Heart left ventricle (tissue), 16 donors: ENCODE data around the gene CLN6. TPM values are rescaled to one million over a fixed set of nuclear protein-coding genes. Genes with fewer than 3 reads are reported as not detected.

ENCODE experiments used
- ATAC-seq, 4 donors: fragments of 200-7000 bp; cut with Tn5 transposase; one replicate each; pipeline ENCODE4 v1.9.1; 2020 to 2022; ENCODE audit warnings: moderate library complexity in 4 of 4, mild to moderate bottlenecking in 3 of 4, moderate number of reproducible peaks in 1 of 4
- DNase-seq, 5 donors: peaks; one replicate each; pipeline ENCODE4 v3.0.0-alpha.2; 2020
- H3K27ac ChIP-seq, 12 donors: fragments of 200-600 bp; sonication (generic) in 4 of 12; one replicate each; pipeline versions ENCODE4 v1.5.0 to v1.8.0; 2016 to 2022; ENCODE audit warnings: mild to moderate bottlenecking in 2 of 12
- H3K27me3 ChIP-seq, 9 donors: fragments of 200-600 bp; sonication (generic) in 2 of 9; one replicate each; pipeline versions ENCODE4 v1.5.1 to v1.8.0; 2016 to 2022; ENCODE audit warnings: mild to moderate bottlenecking in 3 of 9
- H3K36me3 ChIP-seq, 9 donors: fragments of 200-600 bp; sonication (generic) in 2 of 9; one replicate each; pipeline versions ENCODE4 v1.5.0 to v1.8.0; 2018 to 2022; ENCODE audit warnings: mild to moderate bottlenecking in 2 of 9
- H3K4me1 ChIP-seq, 12 donors: fragments of 200-600 bp; sonication (generic) in 4 of 12; one replicate each; pipeline versions ENCODE4 v1.5.0 to v1.8.0; 2016 to 2022; ENCODE audit warnings: mild to moderate bottlenecking in 3 of 12
- H3K4me3 ChIP-seq, 12 donors: fragments of 200-600 bp; sonication (generic) in 4 of 12; one replicate each; pipeline versions ENCODE4 v1.5.0 to v1.8.0; 2017 to 2022; ENCODE audit warnings: mild to moderate bottlenecking in 9 of 12, moderate library complexity in 4 of 12
- H3K9me3 ChIP-seq, 12 donors: fragments of 200-600 bp; sonication (generic) in 4 of 12; one replicate each; pipeline versions ENCODE4 v1.5.0 to v1.8.0; 2016 to 2022; ENCODE audit warnings: mild to moderate bottlenecking in 1 of 12
- CTCF ChIP-seq, 12 donors: fragments of 200-600 bp; sonication (generic) in 4 of 12; IDR thresholded peaks; one replicate each; pipeline versions ENCODE4 v1.5.0 to v1.8.0; 2018 to 2022; ENCODE audit warnings: antibody characterized with exemption in 12 of 12, mild to moderate bottlenecking in 5 of 12
- POLR2A ChIP-seq, 2 donors: fragments of 450-650 bp; IDR thresholded peaks; one replicate each; pipeline ENCODE4 v1.6.1; 2017; ENCODE audit warnings: antibody characterized with exemption in 2 of 2, mild to moderate bottlenecking in 2 of 2, moderate library complexity in 2 of 2
- WGBS, 4 donors: extraction: QIAGEN DNeasy Blood & Tissue Kit in 2 of 4; methylation state at CpG; one replicate each; pipeline versions ENCODE4 v1.1.5 to v1.1.7; 2013 to 2018; 5-methylcytosine and 5-hydroxymethylcytosine counted together
- intact Hi-C, 10 donors: fragments of 100-400 bp; cut with DNase I; formaldehyde crosslinking; loops; one replicate each; pipeline versions ENCODE4 v1.11.1 to v1.14.2; 2022
- polyA plus RNA-seq, 2 donors: library from polyadenylated mRNA; stranded (reverse); fragments of 200-250 nt; gene quantifications; one replicate each; pipeline ENCODE4 v1.2.3, GENCODE V29; 2013
- total RNA-seq, 9 donors: library from RNA; depleted of rRNA in 2 of 9; stranded (reverse); fragments of >200 nt in 2 of 9; fragmentation: NEBNext Ultra II Directional in 3 of 9; extraction: Animal tissue kit (Norgen Biotek cat#: 25700) in 3 of 9; gene quantifications; one replicate each; pipeline versions ENCODE4 v1.1.0 to v1.2.4, GENCODE V29; 2016 to 2023
- donor health status: ischemic (EF 13 %, LVEDD 7.1; RV severe dilation, severe dysfunction).
- donor health status: healthy with polysubstance abuse.
- donor health status: DM: no; HTN: yes; CAD: no.
- donor health status: DM: no; HTN: no; CAD: no.
- donor health status: ischemic (EF 25% LVEDD 6.9; RV normal size, moderate dysfunction).
- donor health status: ischemic (EF 25% LVEDD 5.7; RV mildly dilated, moderate dysfunction).
- donor health status: healthy.
- donor health status: DM: yes; HTN: yes; CAD: no.
- donor health status: ischemic (EF 35%, LVEDD 5.7; RV mildly dilated, moderate dysfunction).
- donor health status: nonischemic (EF 11% LVEDD 7.7; RV severe dilation, severe dysfunction).
- donor health status: DM: yes; HTN: yes; CAD: no.
- donor health status: PGD.
- donor health status: ischemic (EF 29% LVEDD 5.4; RV normal size, mild dysfunction).
- donor health status: nonischemic (EF 23%, LVEDD 6.1; RV moderate dilation, normal function).

Gene CLN6
- total and polyA plus RNA-seq, 11 donors = 5.6 to 24.1 (median 8.9) TPM

- 95 to 98% (median 96%) methylated on average over 11 to 14 of the region's 14 CpGs for WGBS, 4 donors
- ATAC-seq (no peak), DNase-seq (peak in 3 of 5 donors; percentile 12 to 22 (median 14))
- Histone ChIP-seq H3K27ac (no peak overlapping the region), H3K4me3 (no peak overlapping the region), H3K27me3 (no peaks in the 10 kb centered on the region), H3K36me3 (peaks cover 0 to 9% (median 0%) of the 10 kb centered on the region in 9 donors), H3K9me3 (no peaks in the 10 kb centered on the region), H3K4me1 (peaks cover 0 to 52% (median 7%) of the 10 kb centered on the region in 12 donors)
- TF ChIP-seq CTCF (IDR thresholded peaks at IDR 0.05) = no peak
- intact Hi-C loops = loop anchor here in 7 of 10 donors (2.0 to 5.0 kb wide), 2 partner anchors 349 kb away; no protein-coding TSS in a partner anchor
These were observed 17.7 kb downstream of the CLN6 start for GRCh38 chr15:68211656-68212320.

DNA sequence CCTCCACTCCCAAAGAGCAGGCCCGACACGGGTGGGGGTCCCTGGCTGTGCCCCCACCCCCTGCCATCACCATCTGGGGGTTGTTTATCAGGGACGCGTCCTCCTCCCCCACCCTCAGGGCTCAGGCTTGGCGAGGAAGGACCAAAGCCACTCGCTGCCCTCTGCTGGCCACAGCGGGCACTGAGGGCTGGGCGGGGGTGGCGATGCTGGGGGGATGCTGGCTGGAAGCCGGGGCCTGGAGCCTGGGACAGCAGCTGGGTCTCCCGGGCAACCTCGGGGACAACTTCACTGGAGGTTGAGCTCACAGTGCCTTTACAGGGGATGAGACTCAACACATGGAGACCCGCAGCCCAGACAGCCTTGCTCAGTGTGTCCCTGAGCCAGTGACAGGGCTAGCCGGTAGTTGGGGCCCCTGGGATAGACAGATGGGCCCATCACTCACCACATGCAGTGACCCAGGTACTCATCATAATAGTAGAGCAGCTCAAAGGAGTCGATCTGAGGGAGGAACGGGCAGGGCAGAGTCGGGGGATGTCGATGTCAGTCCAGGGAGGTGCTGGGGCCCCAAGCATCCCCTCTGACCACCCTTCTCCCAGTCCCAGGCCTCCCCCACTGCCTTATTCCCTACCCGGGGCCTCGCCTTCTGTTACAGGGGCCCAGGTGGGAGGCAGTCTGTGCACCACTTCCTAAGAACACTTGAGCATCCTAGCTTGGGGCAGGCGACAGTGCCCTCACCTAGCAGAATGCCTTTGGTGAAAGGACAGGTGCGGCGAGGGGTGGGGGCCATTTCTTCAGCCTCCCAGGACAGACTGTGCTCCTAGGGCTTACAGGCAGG lies 18.5 kb downstream of the CLN6 start:
- Histone ChIP-seq H3K4me1 (peaks cover 0 to 52% (median 9%) of the 10 kb centered on the region in 12 donors), H3K27ac (no peak overlapping the region), H3K27me3 (no peaks in the 10 kb centered on the region), H3K4me3 (peak overlapping the region in 2 of 12 donors; percentile 22 to 27), H3K9me3 (no peaks in the 10 kb centered on the region), H3K36me3 (peaks cover 0 to 9% (median 0%) of the 10 kb centered on the region in 9 donors)
- TF ChIP-seq CTCF (IDR thresholded peaks at IDR 0.05) (peak; percentile 73 to 89 (median 83)), POLR2A (IDR thresholded peaks at IDR 0.05) (no peak)
- DNase-seq (peak; percentile 55 to 83 (median 67)), ATAC-seq (peak; percentile 22 to 68 (median 60))
- intact Hi-C loops = loop anchor here in 7 of 10 donors (2.0 to 5.0 kb wide), 2 partner anchors 348 to 349 kb away; no protein-coding TSS in a partner anchor
- 35 to 53% (median 48%) methylated on average over 12 to 23 of the region's 23 CpGs for WGBS, 4 donors

DNA sequence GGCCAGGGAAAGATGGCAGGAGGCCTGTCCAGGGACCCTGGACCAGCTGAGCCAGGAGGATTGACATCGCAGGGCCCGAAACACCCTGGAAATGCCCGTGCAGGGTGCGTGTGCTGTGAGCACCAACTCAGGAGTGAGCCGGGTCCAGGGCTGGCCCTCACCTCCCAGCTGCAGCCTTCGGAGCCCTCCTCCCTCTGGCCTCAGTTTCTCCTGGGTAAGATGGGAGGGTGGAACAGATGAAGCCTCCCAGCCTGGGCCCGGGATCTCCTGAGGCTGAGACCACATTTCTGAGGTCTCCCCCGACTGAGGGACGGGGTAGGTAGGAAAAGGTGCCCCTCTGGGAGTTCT lies 19.1 kb downstream of the CLN6 start:
- Histone ChIP-seq H3K4me3 (peak overlapping the region in 1 of 12 donors; percentile 22), H3K4me1 (peaks cover 0 to 52% (median 13%) of the 10 kb centered on the region in 12 donors), H3K9me3 (no peaks in the 10 kb centered on the region), H3K27ac (no peak overlapping the region), H3K36me3 (peaks cover 0 to 3% (median 0%) of the 10 kb centered on the region in 9 donors), H3K27me3 (no peaks in the 10 kb centered on the region)
- ATAC-seq (no peak), DNase-seq (peak in 2 of 5 donors; percentile 13 to 18)
- intact Hi-C loops = loop anchor here in 7 of 10 donors (2.0 to 5.0 kb wide), 2 partner anchors 348 kb away; no protein-coding TSS in a partner anchor
- TF ChIP-seq POLR2A (IDR thresholded peaks at IDR 0.05) = no peak
- no peak for TF ChIP-seq CTCF (IDR thresholded peaks at IDR 0.05)
- WGBS, 4 donors = 79 to 82% (median 81%) methylated on average over 8 to 9 of the region's 9 CpGs
